NB4 (cell line): ENCODE measurements around the gene PPP1R2.

Experiments used
- DNase-seq: peaks from one replicate; pipeline ENCODE4 v3.0.0; 2010; ENCODE audit warnings: low read depth
- H3K4me3 ChIP-seq: one replicate; pipeline ENCODE4 v1.5.1; 2011; ENCODE audit warnings: mild to moderate bottlenecking, low read depth, low read length, moderate library complexity
- MYC ChIP-seq: IDR thresholded peaks from 2 replicates; pipeline ENCODE4 v1.6.1; 2011; ENCODE audit warnings: low read depth, low read length
- POLR2A ChIP-seq: IDR thresholded peaks from 2 replicates; pipeline ENCODE4 v1.6.1; 2011; ENCODE audit warnings: mild to moderate bottlenecking; ENCODE audit not compliant: insufficient read length; ENCODE audit errors: extremely low read depth
- TF ChIP-seq, protein P1 (sequence below): IDR thresholded peaks from one replicate; pipeline ENCODE4 v1.5.1; 2012; ENCODE audit warnings: low read depth, low read length
- TF ChIP-seq, protein P2 (sequence below): IDR thresholded peaks from 2 replicates; pipeline ENCODE4 v1.6.1; 2011; ENCODE audit warnings: low read depth, low read length

Gene PPP1R2

DNA sequence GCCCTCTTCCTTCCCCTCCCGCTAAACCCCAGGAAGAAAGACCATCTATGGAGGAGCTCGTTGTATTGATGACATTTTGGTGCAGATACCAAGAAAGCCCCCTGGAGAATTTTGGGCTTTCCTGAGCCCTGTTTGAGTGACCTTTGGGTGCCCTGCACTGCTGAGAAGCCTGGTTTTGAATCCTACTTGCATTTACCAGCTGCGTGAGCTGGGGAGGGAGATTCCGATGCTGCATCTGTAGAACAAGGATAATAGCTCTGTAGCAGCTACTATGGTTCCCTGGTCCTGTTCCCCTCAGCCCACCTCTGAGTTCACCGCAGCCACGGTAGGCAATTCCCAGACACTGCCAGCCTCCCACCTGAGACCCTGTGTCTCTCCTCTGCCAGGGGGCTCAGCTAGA is 35.4 kb upstream of the PPP1R2 start:
- H3K4me3 ChIP-seq: no peak overlapping the region
- no peak for DNase-seq
- TF ChIP-seq, protein P1, sequence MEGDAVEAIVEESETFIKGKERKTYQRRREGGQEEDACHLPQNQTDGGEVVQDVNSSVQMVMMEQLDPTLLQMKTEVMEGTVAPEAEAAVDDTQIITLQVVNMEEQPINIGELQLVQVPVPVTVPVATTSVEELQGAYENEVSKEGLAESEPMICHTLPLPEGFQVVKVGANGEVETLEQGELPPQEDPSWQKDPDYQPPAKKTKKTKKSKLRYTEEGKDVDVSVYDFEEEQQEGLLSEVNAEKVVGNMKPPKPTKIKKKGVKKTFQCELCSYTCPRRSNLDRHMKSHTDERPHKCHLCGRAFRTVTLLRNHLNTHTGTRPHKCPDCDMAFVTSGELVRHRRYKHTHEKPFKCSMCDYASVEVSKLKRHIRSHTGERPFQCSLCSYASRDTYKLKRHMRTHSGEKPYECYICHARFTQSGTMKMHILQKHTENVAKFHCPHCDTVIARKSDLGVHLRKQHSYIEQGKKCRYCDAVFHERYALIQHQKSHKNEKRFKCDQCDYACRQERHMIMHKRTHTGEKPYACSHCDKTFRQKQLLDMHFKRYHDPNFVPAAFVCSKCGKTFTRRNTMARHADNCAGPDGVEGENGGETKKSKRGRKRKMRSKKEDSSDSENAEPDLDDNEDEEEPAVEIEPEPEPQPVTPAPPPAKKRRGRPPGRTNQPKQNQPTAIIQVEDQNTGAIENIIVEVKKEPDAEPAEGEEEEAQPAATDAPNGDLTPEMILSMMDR: no peak
- TF ChIP-seq POLR2A: no peak
- TF ChIP-seq, protein P2, sequence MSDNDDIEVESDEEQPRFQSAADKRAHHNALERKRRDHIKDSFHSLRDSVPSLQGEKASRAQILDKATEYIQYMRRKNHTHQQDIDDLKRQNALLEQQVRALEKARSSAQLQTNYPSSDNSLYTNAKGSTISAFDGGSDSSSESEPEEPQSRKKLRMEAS: no peak
- TF ChIP-seq MYC: no peak

DNA sequence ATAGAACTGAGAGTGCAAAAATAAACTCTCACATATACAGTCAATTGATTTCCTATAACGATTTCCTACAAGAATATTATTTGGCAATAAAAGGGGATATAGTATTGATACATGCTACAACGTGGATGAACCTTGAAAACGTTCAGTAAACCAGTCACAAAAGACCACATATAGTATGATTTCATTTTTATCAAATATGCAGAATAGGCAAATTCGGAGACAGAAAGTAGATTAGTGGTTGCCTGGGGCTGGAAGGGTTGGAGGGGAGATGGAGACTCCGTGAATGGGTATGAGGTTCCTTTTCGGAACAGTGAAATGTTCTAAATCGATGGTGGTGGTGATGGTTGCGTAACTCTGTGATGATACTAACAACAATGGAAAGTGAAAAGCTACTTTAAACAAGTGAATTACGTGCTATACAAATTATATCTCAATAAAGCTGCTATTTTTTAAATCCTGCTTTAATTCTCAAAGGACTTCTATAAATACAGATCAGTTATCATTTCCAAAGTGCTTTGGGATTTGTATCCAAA is 34.6 kb upstream of the PPP1R2 start:
- no peak for TF ChIP-seq MYC
- TF ChIP-seq, protein P1: no peak
- TF ChIP-seq, protein P2: no peak
- TF ChIP-seq POLR2A: no peak
- H3K4me3 ChIP-seq: no peak overlapping the region
- no peak for DNase-seq

DNA sequence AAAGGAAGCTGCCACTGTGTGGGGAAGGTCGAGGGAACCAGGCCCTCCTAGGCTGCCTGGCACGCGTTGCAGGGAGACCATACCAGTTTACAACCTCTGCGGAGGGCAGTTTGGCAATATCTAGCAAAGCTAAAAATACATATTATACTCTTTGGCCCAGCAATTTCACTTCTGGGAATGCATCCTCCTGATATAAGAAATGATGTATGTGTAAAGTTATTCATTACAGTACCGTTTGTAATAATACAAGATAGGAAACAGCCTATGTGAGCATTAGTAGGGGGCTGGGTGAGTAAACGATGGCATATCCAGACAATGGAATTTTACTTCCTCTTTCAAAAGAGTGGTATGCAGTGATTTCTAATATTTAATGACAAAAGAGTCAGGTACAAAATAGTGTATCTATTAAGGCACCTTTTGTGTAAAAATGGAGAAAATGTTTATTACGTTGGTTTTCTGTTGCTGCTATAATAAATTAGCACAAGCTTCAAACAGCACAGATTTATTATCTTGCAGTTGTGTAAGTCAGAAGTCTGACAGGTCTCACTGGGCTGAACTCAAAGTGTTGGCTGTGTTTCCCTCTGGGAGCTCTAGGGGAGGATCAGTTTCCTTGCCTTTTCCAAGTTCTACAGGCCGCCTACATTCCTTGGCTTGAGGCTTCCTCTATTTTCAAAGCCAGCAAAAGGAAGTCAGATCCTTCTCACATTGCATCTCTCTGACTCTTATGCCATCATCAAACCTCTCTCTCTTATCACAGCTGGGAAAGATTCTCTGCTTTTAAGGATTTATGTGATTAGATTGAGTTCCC is 31.6 kb upstream of the PPP1R2 start:
- no peak overlapping the region for H3K4me3 ChIP-seq
- DNase-seq: no peak
- TF ChIP-seq MYC (no peak), POLR2A (no peak)
- TF ChIP-seq, protein P2: no peak
- TF ChIP-seq, protein P1: no peak

DNA sequence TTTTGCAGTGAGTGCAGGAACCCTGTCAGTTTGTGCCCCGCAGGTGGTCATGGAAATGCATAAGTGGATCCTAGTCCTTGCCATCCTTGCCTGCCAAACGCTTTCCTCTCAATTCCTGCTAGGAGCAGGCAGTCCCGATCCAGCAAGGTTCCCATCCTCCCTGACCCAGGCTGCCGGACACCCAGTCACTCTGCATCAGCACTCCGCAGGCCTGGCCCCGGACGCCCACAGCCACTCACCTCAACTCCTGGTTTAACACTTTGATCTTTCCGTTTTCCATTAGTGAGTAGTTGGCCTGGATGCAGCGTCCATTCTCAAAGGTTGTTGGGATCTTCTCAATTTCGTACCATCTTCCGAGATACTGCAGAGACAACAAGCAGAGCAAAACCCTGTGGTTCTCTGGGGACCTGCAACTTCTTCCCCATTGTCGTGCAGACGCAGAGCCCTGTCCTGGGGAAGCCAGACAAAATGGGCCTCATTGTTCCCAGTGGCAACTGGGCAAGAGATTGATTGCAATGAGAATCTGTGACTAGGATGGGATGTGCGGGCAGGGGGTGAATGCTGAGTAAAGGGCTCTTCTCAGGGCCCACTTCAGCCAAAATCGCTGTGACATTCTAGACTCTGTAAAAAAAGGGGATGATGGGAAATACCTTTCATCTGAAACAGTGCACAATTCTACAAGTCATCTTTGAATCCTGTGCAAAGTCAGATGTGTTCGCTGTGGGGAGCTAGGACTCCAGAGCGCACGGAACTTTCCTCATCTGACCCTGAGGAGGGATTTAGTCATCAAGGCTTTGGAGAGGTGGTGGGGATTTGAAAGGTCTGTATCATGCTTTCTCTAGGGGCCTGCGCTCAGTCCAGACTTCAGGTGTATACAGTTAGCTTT is 30.7 kb upstream of the PPP1R2 start:
- no peak for DNase-seq
- TF ChIP-seq, protein P1: no peak
- TF ChIP-seq, protein P2: no peak
- TF ChIP-seq MYC (no peak), POLR2A (no peak)
- no peak overlapping the region for H3K4me3 ChIP-seq

DNA sequence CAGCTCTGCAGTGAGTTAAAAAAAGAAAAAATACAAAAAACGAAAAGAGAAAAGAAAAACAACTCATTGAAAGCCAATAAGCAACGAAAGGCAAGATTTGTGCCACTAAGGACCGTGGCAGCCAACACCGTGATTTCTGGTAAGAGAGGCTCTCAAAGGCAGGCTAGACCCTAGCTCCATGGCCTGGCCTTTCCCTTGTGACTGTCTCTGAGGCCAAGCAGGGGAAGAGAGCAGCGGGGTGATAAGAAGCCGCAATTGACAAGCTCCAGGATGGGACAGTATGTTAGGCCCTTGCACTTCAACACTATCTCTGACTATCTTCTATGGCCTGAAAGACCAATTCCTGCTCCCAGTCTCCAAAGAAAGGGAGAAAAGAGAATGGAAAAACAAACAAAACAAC is 28.2 kb upstream of the PPP1R2 start:
- TF ChIP-seq, protein P2: no peak
- TF ChIP-seq MYC (no peak), POLR2A (no peak)
- TF ChIP-seq, protein P1: no peak
- no peak for DNase-seq
- no peak overlapping the region for H3K4me3 ChIP-seq
